Measurements from ENCODE around the gene TOPAZ1. TPM values are rescaled to one million over a fixed set of nuclear protein-coding genes. Genes with fewer than 3 reads are reported as not detected.

TOPAZ1 gene
- not detected in 2 replicates for total RNA-seq

DNA sequence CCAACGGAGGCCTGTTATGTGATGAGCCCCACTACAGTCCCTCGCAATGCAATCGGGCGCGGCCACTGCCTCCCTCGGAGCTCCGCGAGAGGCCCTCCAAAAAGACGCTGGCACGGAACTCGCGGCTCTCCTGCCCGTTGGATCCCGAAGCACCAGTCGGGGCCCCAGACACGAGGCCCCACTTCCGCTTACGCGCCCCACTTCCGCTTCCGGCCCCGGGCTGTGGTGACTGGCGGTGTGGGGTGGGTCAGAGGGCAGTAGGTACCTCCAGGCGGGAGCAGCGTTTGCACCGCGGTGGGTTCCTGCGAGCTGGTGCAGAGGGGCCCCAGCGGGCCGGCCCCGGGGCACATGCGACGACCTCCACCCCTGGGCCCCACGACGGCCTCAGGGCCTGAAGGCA lies at the start of gene TOPAZ1:
TOPAZ1 (plus strand) TSS at position 181 of the 400 bp plus-strand sequence; CDS start at position 349, 168 bp downstream.

GRCh38 chr3:44338010-44338827 lies 96.5 kb downstream of the TOPAZ1 start, which contains the start of gene TCAIM:
Gene TCAIM (plus strand): TSS chr3:44338766. CDS start chr3:44354783, 16,017 bp downstream.

Other genes starting within 250 kb of the TOPAZ1 start
- gene TCAIM, start 96.9 kb downstream of the TOPAZ1 start, total RNA-seq: 38.9 and 45.7 TPM in 2 replicates
- gene ZNF445, start 235.8 kb downstream of the TOPAZ1 start, total RNA-seq: 2.6 and 3.5 TPM in 2 replicates

Measured in myometrial cell (primary cell).